ENCODE measurements around the gene HSD11B2. TPM values are rescaled to one million over a fixed set of nuclear protein-coding genes. Genes with fewer than 3 reads are reported as not detected.

HSD11B2 gene
- total and polyA plus RNA-seq, 2 of the 8 experiments (the other 6 are each of a cell fraction or from before 2014, with no cell fraction given) = 28.7 to 32.9 TPM

DNA sequence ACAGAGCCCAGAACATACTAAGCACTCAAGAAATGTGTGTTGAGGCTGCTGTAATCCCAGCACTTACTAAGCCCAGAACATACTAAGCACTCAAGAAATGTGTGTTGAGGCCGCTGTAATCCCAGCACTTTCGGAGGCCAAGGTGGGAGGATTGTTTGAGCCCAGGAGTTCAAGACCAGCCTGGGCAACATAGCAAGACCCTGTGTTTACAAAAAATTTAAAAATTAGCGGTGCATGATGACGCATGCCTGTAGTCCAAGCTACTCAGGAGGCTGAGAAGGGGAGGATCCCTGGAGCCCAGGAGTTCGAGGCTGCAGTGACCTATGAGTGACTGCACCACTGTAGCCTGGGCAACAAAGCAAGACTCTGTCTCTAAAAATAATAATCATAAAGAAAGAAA, 7.9 kb upstream of the HSD11B2 start:
- peak overlapping the region; percentile 18 for H4K91ac ChIP-seq (replicated peaks; ENCODE audit: insufficient read length, low read length)
- H3K14ac ChIP-seq (ENCODE audit: insufficient read length) = no peak overlapping the region
- H3K18ac ChIP-seq (ENCODE audit: extremely low read depth, low read length) = peak overlapping the region; percentile 73; the same call in 1 of the 2 replicates
- no peak overlapping the region for H3K56ac ChIP-seq (replicated peaks; ENCODE audit: insufficient read length, low read depth, low read length)
- H3K9me3 ChIP-seq (ENCODE audit: insufficient read depth in 2 of 2, low read depth in 1 of 2, low read length in 1 of 2) = no peaks in the 10 kb centered on the region
- no peaks in the 10 kb centered on the region; the same call in 1 of the 2 replicates for H3K79me1 ChIP-seq (ENCODE audit: low read depth, low read length)
- no peaks in the 10 kb centered on the region for H3K23me2 ChIP-seq (ENCODE audit: low read depth, low read length)
- no peak overlapping the region for H3K4ac ChIP-seq (replicated peaks; ENCODE audit: insufficient read length, low read depth, low read length)
- H4K8ac ChIP-seq (ENCODE audit: extremely low read depth, insufficient read depth, low read length) = no peak overlapping the region
- H3K4me2 ChIP-seq (ENCODE audit: insufficient read depth in 1 of 2, low read depth in 2 of 2, low read length in 2 of 2) = peak overlapping the region in 1 of 2 experiments; percentile 86; a peak in 1 of 4 replicates
- peak overlapping the region; percentile 98 for H2BK20ac ChIP-seq (ENCODE audit: low read length)
- H2AFZ ChIP-seq (ENCODE audit: low read length) = no peak overlapping the region
- H2BK120ac ChIP-seq (replicated peaks; ENCODE audit: low read depth, low read length) = peak overlapping the region; percentile 47
- H2BK12ac ChIP-seq (ENCODE audit: low read depth, low read length) = peak overlapping the region; percentile 98; the same call in 1 of the 2 replicates
- H3K27ac ChIP-seq (ENCODE audit: low read depth, low read length) = no peak overlapping the region
- H3K36me3 ChIP-seq (ENCODE audit: control insufficient read depth in 2 of 4, insufficient read depth in 4 of 4, low read length in 3 of 4) = no peaks in the 10 kb centered on the region
- 89% methylated on average over 5 of the region's 5 CpGs; no CpG with 5 or more reads in 1 of the 2 experiments for WGBS, 2 experiments (ENCODE audit: extremely low coverage in 1 of 2, insufficient coverage in 1 of 2, insufficient read length in 1 of 2, insufficient replicate concordance in 2 of 2, low coverage in 1 of 2, low lambda C conversion rate in 2 of 2, missing lambda C conversion rate in 1 of 2)
- no peak overlapping the region; the same call in 1 of the 2 replicates for H2BK5ac ChIP-seq (ENCODE audit: low read depth, low read length)
- H4K20me1 ChIP-seq (replicated peaks in 1 of 2; ENCODE audit: control insufficient read depth in 1 of 2, insufficient read depth in 2 of 2, low read length in 2 of 2) = no peaks in the 10 kb centered on the region
- POLR2A ChIA-PET (ENCODE audit: partially characterized antibody) = interaction anchor here (2.2 to 2.7 kb wide), 2 partner anchors 8 to 9 kb away, joined by 14 to 16 read pairs; partner anchors contain the start of gene HSD11B2
- H3K79me2 ChIP-seq (ENCODE audit: control insufficient read depth in 1 of 2, insufficient read depth in 2 of 2, low read length in 2 of 2) = no peaks in the 10 kb centered on the region
- H3K27me3 ChIP-seq (replicated peaks in 1 of 4; ENCODE audit: control insufficient read depth in 3 of 4, extremely low read depth in 1 of 4, insufficient read depth in 3 of 4, low read length in 3 of 4) = no peaks in the 10 kb centered on the region
- FAIRE-seq = no peak
- H2BK15ac ChIP-seq (ENCODE audit: low read length) = peak overlapping the region; percentile 53; the same call in 1 of the 2 replicates
- peaks cover 22 to 34% (median 28%) of the 10 kb centered on the region in 4 experiments for H3K4me1 ChIP-seq (replicated peaks in 1 of 4; ENCODE audit: control insufficient read depth in 3 of 4, insufficient read depth in 4 of 4, low read length in 3 of 4)
- CTCF ChIA-PET (ENCODE audit: partially characterized antibody) = interaction anchor here (1.5 to 24.6 kb wide), 6 partner anchors 10 to 41 kb away, joined by 3 to 476 read pairs (median 114); partner anchors contain the start of gene TPPP3
- TF ChIP-seq KDM1A (IDR thresholded peaks at IDR 0.05; ENCODE audit: borderline replicate concordance, low read length) = peak; percentile 32; the same call in 1 of the 2 replicates
- TF ChIP-seq SIRT6 (IDR thresholded peaks at IDR 0.05; ENCODE audit: low read length) = no peak
- no peak for DNase-seq (ENCODE audit: low read depth in 1 of 2, low spot score in 2 of 2)
- peak overlapping the region; percentile 45; the same call in 1 of the 2 replicates for H2AK5ac ChIP-seq (ENCODE audit: low read depth, low read length)
- H4K5ac ChIP-seq (ENCODE audit: insufficient read length, low read depth, low read length) = no peak overlapping the region
- no peak overlapping the region for H3K4me3 ChIP-seq (ENCODE audit: extremely low read depth in 1 of 4, insufficient read depth in 2 of 4, low read depth in 3 of 4, low read length in 4 of 4)
- no peak overlapping the region for H3K23ac ChIP-seq (ENCODE audit: insufficient read length)
- H3K9ac ChIP-seq (replicated peaks in 1 of 4; ENCODE audit: extremely low read depth in 1 of 4, low read depth in 3 of 4, low read length in 3 of 4) = no peak overlapping the region
